Smooth muscle cell (in vitro differentiated cells): Measurements from ENCODE around the gene MMEL1. TPM values are rescaled to one million over a fixed set of nuclear protein-coding genes. Genes with fewer than 3 reads are reported as not detected.

Experiments used
- DNase-seq: peaks from one replicate; lab custom pipeline; 2025; ENCODE audit not compliant: unreplicated experiment; lab: John Stamatoyannopoulos, UW
- H2AFZ ChIP-seq: fragments of 200-600 bp; sonication (generic); 2 replicates; pipeline ENCODE4 v1.6.0; 2016; ENCODE audit warnings: antibody characterized with exemption, low read depth, mild to moderate bottlenecking
- H3F3A ChIP-seq: fragments of 200-600 bp; sonication (generic); 2 replicates; pipeline ENCODE4 v1.6.0; 2017; ENCODE audit warnings: antibody characterized with exemption, low read depth
- H3K27ac ChIP-seq: fragments of 200-600 bp; sonication (generic); 2 replicates; pipeline ENCODE4 v1.5.1; 2016; ENCODE audit warnings: low read depth, mild to moderate bottlenecking
- H3K27me3 ChIP-seq: fragments of 200-600 bp; sonication (generic); 2 replicates; pipeline ENCODE4 v1.6.1; 2016; ENCODE audit warnings: low read depth, mild to moderate bottlenecking
- H3K36me3 ChIP-seq: fragments of 200-600 bp; sonication (generic); 2 replicates; pipeline ENCODE4 v1.5.1; 2016; ENCODE audit warnings: low read depth
- H3K4me1 ChIP-seq: fragments of 200-600 bp; sonication (generic); 2 replicates; pipeline ENCODE4 v1.5.1; 2016; ENCODE audit warnings: low read depth
- H3K4me2 ChIP-seq: fragments of 200-600 bp; sonication (generic); 2 replicates; pipeline ENCODE4 v1.6.0; 2016; ENCODE audit warnings: mild to moderate bottlenecking
- H3K4me3 ChIP-seq: fragments of 200-600 bp; sonication (generic); 2 replicates; pipeline ENCODE4 v1.5.1; 2016; ENCODE audit warnings: mild to moderate bottlenecking
- H3K79me2 ChIP-seq: fragments of 200-600 bp; sonication (generic); 2 replicates; pipeline ENCODE4 v1.6.0; 2016; ENCODE audit warnings: low read depth, mild to moderate bottlenecking
- H3K9ac ChIP-seq: fragments of 200-600 bp; sonication (generic); 2 replicates; pipeline ENCODE4 v1.6.0; 2016; ENCODE audit warnings: low read depth
- H3K9me3 ChIP-seq: fragments of 200-600 bp; sonication (generic); replicated peaks from 2 replicates; pipeline ENCODE4 v1.5.1; 2016; ENCODE audit warnings: low read depth
- H4K20me1 ChIP-seq: fragments of 200-600 bp; sonication (generic); 2 replicates; pipeline ENCODE4 v1.6.0; 2016; ENCODE audit warnings: low read depth
- WGBS: methylation state at CpG from one replicate; pipeline ENCODE4 v1.1.7; 2016; ENCODE audit warnings: low lambda C conversion rate; 5-methylcytosine and 5-hydroxymethylcytosine counted together
- polyA plus RNA-seq: library from polyadenylated mRNA; unstranded; fragments of >200 nt; fragmentation: Nextera tagmentation; extraction: Ambion mirVana; gene quantifications from 2 replicates; pipeline ENCODE4 v1.2.1, GENCODE V29; 2016
- total RNA-seq: library from RNA; depleted of rRNA; stranded (reverse); fragments of >200 nt; gene quantifications from 2 replicates; pipeline ENCODE4 v1.2.3, GENCODE V29; 2014
- TF ChIP-seq, protein P1 (sequence below): fragments of 200-600 bp; sonication (generic); IDR thresholded peaks from 2 replicates; pipeline ENCODE4 v1.5.1; 2017; ENCODE audit warnings: borderline replicate concordance, mild to moderate bottlenecking, antibody characterized with exemption; ENCODE audit not compliant: insufficient read depth, poor library complexity, severe bottlenecking

The MMEL1 gene
- total and polyA plus RNA-seq, 2 experiments from 2014 or later: 3.4 TPM; not detected in 1

DNA sequence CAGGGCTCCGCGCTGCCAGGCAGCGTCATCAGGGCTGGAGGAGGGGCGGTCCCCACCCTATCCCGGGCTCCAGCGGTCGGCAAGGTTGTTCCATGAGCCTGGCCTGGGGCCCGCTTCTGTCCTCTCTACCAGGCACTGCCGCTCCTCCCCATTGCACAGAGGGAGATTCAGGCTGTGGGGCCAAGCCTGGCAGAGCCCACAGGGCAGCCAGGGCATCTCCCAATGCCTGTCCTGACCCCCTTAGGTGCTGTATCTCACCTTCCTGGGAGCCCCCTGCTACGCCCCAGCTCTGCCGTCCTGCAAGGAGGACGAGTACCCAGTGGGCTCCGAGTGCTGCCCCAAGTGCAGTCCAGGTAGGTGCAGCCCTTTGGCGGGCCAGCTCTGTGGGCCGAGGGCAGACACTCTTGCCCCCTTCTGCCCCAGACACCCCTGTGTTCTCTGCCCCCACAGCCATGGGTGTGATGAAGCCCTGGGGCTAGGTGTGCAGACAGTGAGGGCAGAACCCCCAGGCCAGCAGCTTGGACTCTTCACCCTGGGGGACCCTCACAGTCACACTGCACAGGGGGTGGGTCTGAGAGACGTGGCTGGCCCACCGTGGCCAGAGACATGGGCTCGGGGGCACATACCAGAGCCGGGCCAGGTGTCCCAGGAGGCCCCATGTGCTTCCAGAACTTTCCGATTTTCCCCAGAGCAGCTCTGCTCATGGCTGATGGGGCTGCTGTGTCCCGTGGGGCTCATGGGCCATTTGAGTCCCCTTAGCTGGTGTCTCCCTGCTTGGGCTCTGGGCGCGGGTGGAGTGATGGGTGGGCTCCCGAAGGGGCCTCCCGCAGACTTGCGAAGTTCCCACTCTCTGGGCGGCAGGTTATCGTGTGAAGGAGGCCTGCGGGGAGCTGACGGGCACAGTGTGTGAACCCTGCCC lies 75.1 kb downstream of the MMEL1 start:
- 87% methylated on average over 30 of the region's 30 CpGs for WGBS
- H3K4me2 ChIP-seq: no peak overlapping the region
- no peaks in the 10 kb centered on the region for H4K20me1 ChIP-seq
- TF ChIP-seq, protein P1, sequence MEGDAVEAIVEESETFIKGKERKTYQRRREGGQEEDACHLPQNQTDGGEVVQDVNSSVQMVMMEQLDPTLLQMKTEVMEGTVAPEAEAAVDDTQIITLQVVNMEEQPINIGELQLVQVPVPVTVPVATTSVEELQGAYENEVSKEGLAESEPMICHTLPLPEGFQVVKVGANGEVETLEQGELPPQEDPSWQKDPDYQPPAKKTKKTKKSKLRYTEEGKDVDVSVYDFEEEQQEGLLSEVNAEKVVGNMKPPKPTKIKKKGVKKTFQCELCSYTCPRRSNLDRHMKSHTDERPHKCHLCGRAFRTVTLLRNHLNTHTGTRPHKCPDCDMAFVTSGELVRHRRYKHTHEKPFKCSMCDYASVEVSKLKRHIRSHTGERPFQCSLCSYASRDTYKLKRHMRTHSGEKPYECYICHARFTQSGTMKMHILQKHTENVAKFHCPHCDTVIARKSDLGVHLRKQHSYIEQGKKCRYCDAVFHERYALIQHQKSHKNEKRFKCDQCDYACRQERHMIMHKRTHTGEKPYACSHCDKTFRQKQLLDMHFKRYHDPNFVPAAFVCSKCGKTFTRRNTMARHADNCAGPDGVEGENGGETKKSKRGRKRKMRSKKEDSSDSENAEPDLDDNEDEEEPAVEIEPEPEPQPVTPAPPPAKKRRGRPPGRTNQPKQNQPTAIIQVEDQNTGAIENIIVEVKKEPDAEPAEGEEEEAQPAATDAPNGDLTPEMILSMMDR: no peak
- no peak overlapping the region for H2AFZ ChIP-seq
- H3F3A ChIP-seq: no peaks in the 10 kb centered on the region
- no peak for DNase-seq
- no peak overlapping the region for H3K27ac ChIP-seq
- no peaks in the 10 kb centered on the region for H3K9me3 ChIP-seq
- H3K79me2 ChIP-seq: no peaks in the 10 kb centered on the region
- H3K9ac ChIP-seq: no peak overlapping the region
- H3K36me3 ChIP-seq: no peaks in the 10 kb centered on the region
- no peak overlapping the region for H3K4me3 ChIP-seq
- H3K27me3 ChIP-seq: no peaks in the 10 kb centered on the region
- H3K4me1 ChIP-seq: peaks cover 8% of the 10 kb centered on the region

DNA sequence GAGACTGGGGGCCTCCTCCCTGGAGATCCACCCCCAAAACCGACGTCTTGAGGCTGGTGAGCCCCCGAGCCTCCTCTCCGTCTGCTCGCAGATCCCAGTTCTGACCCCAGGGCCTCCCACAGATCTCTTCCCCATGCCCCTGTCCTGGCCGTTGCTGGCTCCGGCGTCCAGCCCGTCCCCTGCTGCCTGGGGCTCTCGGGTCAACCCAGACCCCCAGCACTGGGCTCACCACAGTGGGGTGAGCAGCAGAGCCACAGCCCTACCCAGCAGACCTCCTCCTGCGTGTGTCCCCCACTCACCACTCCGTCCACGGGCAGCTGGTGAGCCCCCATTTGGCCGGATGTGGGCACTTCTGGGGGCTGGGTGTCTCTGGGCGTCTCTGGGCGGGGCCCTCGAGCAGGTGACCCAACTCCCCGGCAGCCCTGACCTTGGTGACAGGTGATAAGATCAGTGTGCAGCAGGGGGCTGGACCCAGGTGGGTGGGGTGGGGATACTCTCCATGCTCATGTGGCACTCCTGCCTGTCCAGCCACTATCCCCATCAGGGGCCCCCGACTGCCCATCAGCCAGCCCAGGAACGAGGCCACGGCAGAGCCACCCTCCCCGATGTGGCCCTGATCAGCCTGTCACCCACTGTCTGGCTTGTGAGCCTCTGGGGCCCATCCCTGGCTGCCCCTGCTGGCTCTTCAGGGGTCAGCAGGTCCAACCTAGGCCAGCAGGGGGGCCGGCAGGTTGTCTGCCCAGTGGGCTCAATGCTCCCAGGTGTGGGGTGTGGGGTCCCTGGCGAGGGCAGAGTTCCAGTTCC lies 75.9 kb downstream of the MMEL1 start:
- no peaks in the 10 kb centered on the region for H3K9me3 ChIP-seq
- H4K20me1 ChIP-seq: no peaks in the 10 kb centered on the region
- no peak overlapping the region for H3K27ac ChIP-seq
- no peaks in the 10 kb centered on the region for H3K27me3 ChIP-seq
- 89% methylated on average over 23 of the region's 24 CpGs for WGBS
- H3K4me2 ChIP-seq: no peak overlapping the region
- no peak overlapping the region for H2AFZ ChIP-seq
- H3K79me2 ChIP-seq: no peaks in the 10 kb centered on the region
- TF ChIP-seq, protein P1: no peak
- no peak overlapping the region for H3K9ac ChIP-seq
- peaks cover 8% of the 10 kb centered on the region for H3K4me1 ChIP-seq
- H3K4me3 ChIP-seq: no peak overlapping the region
- DNase-seq: no peak
- H3F3A ChIP-seq: no peaks in the 10 kb centered on the region
- H3K36me3 ChIP-seq: no peaks in the 10 kb centered on the region

DNA sequence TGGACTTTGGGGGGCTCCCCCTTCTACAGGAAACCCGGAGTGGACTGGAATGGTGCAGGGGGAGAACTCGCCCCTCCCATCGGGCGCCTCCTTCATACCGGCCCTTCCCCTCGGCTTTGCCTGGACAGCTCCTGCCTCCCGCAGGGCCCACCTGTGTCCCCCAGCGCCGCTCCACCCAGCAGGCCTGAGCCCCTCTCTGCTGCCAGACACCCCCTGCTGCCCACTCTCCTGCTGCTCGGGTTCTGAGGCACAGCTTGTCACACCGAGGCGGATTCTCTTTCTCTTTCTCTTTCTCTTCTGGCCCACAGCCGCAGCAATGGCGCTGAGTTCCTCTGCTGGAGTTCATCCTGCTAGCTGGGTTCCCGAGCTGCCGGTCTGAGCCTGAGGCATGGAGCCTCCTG lies 76.5 kb downstream of the MMEL1 start, which contains the start of gene TNFRSF14:
Gene TNFRSF14 (plus strand): TSS at position 95 of the 401 bp plus-strand sequence. CDS start 294 bp downstream, at position 389.
- 72% methylated on average over 10 of the region's 16 CpGs for WGBS
- H3K9me3 ChIP-seq: no peaks in the 10 kb centered on the region
- H3K4me3 ChIP-seq: no peak within 1 kb of the TSS
- H2AFZ ChIP-seq: no peak within 1 kb of the TSS
- H3K9ac ChIP-seq: no peak within 1 kb of the TSS
- DNase-seq: no peak
- H3K79me2 ChIP-seq: no peaks in the 10 kb centered on the region
- H3K4me1 ChIP-seq: peaks cover 8% of the 10 kb centered on the region
- H3K36me3 ChIP-seq: no peaks in the 10 kb centered on the region
- H3K4me2 ChIP-seq: no peak within 1 kb of the TSS
- TF ChIP-seq, protein P1: no peak
- H3F3A ChIP-seq: no peaks in the 10 kb centered on the region
- H4K20me1 ChIP-seq: no peaks in the 10 kb centered on the region
- no peaks in the 10 kb centered on the region for H3K27me3 ChIP-seq
- H3K27ac ChIP-seq: no peak within 1 kb of the TSS
